CD1c-positive myeloid dendritic cell (primary cell): ENCODE data around the gene NFS1.

Experiments
- DNase-seq: peaks from one replicate; pipeline ENCODE4 v3.0.0-alpha.2; 2016; ENCODE audit errors: extremely low spot score

Gene NFS1

DNA sequence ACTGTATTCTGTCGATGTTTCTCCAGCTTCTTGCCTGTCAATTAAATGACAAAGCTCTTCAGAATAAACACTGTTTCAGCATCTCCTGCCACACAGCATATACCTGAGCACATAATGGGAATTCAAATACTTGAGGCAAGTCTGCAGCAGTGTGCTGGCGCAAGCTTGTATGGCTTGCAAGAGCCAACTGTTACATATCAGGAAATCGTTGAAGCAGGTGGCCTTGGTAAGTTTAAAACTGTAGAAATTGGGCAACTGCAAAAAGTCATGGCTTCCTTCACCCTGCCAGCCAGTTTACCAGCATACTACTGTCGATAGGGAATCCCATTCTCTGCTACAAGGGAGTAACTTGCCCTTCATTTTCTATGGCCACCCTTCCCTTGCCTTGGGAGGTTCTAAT is 57.4 kb downstream of the NFS1 start:
- DNase-seq: no peak

DNA sequence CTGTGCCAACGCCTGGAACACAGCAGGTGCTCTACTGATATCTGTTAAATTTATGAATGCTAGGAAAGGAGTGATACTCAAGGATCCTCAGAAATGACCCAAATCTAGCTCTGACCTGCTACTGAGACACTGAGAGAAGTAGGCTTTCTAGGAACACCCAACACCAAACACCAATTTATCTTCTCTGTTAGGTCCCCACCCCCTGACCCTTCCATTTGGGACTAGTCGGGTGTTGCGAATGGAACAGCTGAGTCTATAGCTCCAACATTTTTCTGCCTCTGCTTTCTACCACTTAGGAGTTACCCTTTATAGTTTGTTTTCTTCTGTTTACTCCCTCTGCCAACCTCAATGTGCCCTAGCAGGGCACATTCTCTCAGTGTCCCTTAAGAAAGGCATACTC is 58.4 kb downstream of the NFS1 start:
- DNase-seq: no peak

DNA sequence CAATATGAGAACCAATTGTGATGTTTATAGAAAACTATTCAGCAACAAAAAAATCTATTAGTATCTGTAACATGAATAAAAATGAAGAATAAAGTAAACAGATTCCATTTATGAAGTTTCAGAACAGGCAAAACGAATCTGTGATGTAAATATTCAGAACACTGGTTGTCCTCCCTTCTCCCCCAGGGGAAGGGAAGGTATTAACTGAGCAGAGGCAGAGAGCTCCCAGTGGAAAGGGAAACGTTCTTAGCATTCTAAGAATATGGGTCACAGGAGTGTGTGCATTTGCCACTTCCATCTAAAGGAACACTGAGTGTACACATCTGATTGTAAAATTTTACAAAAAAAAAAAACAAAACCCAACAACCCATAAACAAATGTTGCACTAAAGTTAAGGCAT is 60.4 kb downstream of the NFS1 start:
- DNase-seq: no peak

DNA sequence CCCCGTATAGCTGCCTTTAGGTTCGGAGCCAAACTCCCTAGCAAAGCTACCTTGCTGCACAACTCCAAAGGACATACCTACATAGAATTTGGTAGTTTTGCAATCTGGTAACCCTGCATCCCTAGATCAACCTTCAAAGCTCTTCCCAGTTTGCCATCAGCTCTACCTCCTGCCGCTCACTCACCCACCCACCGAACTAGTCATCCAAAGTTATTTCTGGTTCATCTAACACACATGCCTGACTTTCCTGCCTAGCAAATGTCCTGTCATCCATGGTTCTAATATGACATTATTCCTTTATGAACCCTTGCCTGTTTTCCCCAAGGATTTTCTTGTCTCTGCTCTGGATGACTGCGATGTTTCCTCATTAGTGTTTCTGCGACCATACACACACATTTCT is 61.9 kb downstream of the NFS1 start:
- DNase-seq: no peak

DNA sequence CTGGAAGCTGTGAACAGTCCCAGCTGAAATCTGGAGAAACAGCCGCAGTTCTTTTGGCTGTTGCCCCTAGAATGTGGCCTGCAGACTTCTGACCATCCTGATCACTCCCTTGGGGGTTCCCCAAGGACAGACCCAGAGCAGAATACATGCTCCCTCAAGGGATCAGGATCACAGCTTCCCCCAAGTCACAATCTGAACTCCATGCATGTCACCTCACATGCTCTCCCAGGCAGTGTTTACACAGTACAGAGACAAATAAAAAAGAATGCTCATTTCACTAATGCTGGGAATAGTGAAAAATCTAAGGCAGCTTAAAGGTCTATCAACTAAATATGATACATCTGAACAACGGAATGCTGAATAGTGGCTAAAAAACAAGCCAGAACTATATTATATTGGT is 63.1 kb downstream of the NFS1 start:
- no peak for DNase-seq

DNA sequence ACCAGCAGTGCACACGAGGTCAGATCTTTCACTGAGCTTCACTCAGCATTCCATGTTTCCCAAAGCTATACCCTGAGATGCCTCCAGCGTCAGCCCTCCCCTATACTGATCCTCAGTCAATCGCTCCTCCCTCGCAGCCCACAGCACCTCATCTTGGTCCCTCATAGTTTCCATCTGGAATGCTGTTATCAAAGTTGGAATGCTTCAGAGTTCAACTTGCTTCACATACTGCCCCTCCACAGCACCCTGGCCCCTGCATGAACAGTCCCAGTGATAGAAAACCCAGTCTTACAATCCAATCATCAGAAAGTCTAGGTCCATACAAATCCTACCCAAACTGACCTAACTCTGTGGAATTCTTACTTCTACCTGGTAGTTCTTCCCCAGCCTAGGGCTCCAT is 63.5 kb downstream of the NFS1 start:
- DNase-seq: no peak

DNA sequence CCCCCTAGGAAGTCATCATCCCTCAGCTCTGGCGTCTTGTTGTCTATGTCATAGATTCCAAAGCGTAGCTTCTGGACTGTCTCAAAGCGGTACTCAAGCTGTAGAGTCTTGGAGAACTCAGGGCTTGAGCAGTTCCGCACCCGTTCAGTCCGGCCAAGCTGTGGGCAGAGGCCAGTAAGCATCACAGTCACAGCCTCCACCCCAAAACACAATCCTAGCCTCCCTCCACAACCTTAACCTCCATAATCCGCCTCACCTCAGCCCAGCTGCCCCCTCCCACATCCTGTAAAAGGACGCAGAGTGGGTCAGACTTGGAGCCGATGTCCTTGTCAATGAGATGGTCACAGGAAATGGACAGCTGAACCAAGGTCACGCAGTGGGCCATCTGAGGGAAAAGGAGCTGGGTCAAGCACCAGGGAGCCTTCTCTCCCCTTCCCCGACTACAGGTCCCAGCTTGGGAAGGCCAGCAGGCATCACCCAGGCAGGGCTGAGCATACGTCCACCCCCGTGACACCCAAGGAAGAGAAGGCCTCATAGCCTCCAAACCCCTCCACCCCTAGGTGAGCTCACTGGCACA is 66.5 kb downstream of the NFS1 start:
- DNase-seq: no peak

DNA sequence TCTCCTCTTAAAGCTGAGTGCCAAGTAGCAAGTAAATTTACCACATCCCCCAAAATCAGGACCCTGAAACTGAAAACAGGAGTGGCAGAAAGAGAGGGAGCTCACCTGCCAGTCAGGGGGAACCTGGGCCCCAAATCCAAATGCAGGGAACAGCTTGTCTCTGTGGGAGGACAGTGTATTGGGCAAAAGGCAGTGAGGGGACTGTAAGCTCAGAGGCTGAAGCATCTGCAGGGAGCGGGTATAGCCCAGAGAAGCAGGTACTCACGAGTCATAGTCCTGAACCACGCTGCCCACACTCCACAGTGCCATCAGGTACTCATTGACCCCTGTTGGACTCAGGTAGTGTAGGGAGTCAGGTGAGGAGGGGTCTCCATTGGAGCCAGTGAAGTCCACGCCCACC is 68.5 kb downstream of the NFS1 start:
- DNase-seq: no peak

DNA sequence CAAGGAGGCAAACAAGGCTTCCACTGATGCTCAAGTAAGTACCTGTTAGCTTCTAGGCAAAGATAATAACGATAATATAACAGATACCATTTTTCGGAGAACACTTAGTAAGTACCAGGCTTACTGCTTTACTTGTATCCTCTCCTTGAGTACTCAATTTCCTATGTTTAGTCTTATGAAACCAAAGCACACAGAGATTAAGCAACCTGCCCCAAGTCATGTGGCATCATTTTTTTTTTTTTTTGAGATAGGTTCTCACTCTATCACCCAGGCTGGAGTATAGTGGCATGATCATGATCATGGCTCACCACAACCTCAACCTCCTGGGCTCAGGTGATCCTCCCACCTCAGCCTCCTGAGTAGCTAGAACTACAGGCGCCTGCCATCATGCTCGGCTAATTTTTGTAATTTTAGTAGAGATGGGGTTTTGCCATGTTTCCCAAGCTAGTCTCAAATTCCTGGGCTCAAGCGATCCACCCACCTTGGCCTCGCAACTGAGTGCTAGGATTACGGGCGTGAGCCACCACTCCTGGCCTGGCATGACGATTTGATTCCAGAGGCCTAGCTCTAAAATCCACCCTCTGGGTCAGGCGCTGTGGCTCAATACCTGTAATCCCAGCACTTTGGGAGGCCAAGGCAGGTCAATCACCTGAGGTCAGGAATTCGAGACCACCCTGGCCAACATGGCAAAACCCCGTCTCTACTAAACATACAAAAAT is 69.6 kb downstream of the NFS1 start:
- DNase-seq: no peak

DNA sequence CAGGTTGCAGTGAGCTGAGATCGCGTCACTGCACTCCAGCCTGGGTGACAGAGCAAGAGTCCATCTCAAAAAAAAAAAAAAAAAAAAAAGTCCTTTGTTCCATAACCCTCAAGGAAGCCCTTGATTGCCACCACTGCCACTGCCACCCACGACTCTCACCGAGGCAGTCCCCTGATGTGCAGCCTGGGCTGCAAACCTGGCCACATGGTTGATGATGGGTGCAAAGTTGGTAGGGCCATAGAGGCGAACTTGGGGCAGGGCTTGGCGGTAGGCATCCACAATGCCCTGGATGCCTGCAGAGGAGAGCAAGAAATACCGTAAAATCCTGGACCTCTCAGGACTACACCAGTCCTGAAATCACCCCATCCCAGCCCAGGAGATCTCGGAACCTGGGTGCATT is 72.0 kb downstream of the NFS1 start:
- DNase-seq: no peak

DNA sequence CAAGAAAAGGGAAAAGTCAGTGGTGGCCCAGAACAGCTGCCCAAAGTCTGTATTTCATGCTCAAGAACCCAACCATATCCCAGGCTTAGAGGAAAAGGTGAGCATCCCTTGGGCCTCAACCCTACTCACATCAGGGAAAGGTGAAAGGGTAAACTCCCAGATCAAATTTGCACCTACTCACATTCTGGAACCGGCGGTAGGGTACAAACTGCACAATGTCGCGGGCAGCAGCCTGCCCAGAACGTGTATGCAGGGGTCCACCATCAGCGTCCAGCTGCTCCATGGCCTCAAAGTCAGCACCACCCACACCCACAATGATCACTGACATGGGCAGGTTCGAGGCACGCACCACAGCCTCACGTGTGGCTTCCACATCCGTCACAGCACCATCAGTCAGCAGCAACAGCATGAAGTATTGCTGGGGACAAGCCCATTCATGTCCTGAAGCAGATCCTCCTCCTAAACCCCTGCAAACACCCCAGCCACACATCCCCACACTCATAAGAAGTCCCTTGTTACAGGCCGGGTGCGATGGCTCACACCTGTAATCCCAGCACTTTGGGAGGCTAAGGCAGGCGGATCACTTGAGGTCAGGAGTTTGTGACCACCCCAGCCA is 72.7 kb downstream of the NFS1 start:
- no peak for DNase-seq

DNA sequence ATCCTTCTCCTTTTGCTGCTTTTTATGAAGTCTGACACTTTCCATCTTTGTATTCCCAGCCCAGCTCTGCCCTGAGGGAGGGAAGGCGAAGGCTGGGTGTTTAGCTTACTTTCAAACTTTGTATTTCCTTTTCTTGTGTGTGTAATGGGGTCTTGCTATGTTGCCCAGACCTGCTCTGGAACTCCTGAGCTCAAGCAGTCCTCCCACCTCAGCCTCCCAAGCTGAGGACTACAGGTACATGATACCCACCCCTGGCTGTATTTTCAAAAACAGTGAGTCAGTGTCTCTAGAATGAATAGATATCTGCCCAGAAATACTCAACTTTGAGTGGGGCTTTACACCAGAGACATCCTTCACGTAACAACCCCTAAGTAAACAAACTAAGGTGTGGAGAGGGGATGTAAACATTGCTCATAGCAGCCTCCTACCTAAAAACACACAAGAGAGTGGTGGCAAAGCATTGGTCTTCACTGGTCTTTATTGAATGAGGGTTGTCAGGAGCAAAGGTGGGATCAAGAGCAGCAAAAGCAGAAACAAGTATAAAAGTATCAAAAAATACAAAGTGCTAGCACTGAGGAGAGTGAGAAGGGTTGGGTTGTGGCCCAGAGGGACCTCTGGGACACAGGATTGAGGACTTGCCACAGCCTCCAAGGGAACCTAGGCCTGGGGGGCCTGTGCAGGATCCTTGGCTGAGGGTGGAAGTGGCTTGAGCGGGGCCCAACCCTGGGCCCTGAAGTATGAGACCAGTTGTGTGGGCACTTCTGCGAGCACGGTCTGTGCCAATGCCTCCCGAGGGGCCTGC is 73.4 kb downstream of the NFS1 start:
- no peak for DNase-seq

DNA sequence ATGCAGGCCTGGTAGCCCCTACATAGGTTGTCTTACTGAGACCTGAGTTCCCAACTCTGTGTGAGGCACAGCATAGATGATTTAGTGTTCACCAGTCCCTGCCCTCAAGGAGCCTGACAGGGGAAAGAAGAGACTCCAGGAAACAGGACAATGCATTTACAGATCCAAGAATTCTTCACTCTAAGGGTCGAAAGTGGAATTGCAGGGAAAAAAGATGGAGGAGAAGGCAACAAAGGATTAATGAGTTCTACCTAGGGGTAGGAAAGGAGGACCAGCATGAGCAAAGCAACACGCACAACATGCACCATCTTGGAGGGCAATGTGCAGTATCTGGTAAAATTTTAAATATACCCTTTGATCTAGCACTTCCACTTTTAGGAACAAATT is 77.6 kb downstream of the NFS1 start:
- no peak for DNase-seq

DNA sequence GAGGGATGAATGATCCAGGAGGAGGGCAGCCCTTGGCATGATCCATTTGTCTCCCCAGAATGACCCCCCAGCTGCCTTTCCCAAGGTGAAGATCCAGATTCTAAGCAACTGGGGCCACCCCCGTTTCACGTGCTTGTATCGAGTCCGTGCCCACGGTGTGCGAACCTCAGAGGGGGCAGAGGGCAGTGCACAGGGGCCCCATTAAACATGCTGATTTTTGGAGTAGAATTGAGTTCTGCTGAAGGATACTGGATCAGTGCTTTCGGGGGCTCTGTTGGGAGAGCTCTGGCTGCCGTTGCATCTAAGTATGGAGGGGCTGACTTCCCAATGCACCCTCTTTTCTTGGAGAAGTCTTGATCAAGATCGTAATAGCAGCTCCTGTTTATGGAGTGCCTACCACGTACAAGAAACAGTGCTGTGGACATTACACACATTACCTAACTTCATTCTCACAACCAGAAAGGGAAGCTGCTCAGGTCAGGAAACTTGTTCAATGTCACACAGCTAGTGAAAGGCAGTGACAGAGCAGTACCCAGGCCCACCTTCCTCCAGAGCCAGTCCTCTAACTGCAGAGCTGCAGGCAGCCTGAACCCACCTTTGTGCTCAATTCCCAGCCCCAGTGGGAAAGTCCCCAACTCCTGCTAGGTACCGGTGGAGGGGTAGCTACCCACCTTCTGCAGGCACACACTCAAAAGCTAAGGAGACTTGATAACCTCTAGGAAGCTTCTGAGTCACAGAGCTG is 78.2 kb downstream of the NFS1 start:
- DNase-seq: no peak

DNA sequence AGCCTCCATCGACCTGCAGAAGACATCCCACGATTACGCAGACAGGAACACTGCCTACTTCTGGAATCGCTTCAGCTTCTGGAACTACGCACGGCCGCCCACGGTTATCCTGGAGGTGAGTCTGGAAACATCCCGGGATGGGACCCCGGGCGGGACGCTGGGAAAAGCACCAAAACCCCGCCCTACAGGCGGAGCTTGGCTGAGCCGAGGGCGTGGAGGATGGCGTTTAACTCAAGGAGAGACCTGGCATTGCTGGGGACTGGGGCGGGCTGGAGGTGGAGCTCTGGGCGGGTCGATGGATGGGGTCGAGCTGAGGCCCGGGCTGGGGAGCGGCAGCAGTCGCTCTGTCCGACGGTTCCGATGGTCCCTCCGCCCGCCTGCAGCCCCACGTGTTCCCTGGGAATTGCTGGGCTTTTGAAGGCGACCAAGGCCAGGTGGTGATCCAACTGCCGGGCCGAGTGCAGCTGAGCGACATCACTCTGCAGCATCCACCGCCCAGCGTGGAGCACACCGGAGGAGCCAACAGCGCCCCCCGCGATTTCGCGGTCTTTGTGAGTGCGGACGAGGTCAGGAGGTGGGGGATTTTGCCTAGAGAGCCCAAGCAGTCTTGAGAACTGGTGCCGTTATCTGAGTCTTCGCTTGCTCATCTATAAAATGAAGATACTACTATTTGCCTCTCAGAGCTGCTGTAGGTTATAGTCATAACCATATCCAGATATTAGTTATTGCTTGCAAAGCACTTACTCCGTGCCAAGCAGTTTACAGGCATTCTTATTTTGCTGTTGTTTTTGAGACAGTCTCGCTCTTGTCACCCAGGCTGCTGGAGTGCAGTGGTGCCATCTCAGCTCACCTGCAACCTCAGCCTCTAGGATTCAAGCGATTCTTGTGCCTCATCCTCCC is 79.7 kb downstream of the NFS1 start:
- DNase-seq: peak; percentile 56

DNA sequence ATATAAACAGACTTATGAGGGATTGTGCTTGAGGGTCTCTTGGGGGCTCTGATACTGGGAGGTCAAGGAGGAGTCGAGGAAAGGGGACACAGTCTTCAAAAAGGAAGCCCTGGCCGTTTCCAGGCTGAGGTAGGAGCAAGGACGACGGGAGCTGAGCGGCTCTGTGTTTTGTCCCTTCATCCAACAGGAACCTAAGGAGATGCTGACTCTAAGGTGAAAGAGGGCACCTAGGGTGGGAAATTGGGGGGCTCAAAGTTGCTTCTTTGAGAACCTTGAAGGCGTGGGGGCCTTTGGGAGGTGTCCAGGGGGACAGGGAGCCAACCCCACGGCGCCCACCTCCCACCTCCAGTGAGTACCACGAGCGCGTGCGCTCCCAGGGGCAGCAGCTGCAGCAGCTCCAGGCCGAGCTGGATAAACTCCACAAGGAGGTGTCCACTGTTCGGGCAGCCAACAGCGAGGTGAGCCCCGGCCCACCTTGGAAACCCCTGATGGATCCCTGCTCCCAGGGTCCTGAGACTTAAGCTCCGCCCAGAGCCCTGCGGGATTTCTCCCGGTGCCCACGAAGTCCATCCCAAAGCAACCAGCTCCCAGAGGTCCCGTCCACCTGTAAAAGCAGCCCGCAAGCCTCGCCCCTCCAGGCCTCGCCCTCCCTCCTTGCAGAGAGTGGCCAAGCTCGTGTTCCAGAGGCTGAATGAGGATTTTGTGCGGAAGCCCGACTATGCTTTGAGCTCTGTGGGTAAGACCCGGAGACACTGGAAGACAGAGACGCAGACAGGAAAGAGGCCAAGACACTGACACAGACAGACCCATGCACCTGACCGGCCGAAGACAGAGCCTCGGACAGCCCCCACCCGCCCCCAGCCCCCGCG is 80.7 kb downstream of the NFS1 start:
- DNase-seq: no peak
